NCI-H82 (cell line): ENCODE results near the gene SLC27A4.

Experiments used
- DNase-seq: peaks from one replicate; lab custom pipeline; 2025; lab: John Stamatoyannopoulos, UW

The SLC27A4 gene

DNA sequence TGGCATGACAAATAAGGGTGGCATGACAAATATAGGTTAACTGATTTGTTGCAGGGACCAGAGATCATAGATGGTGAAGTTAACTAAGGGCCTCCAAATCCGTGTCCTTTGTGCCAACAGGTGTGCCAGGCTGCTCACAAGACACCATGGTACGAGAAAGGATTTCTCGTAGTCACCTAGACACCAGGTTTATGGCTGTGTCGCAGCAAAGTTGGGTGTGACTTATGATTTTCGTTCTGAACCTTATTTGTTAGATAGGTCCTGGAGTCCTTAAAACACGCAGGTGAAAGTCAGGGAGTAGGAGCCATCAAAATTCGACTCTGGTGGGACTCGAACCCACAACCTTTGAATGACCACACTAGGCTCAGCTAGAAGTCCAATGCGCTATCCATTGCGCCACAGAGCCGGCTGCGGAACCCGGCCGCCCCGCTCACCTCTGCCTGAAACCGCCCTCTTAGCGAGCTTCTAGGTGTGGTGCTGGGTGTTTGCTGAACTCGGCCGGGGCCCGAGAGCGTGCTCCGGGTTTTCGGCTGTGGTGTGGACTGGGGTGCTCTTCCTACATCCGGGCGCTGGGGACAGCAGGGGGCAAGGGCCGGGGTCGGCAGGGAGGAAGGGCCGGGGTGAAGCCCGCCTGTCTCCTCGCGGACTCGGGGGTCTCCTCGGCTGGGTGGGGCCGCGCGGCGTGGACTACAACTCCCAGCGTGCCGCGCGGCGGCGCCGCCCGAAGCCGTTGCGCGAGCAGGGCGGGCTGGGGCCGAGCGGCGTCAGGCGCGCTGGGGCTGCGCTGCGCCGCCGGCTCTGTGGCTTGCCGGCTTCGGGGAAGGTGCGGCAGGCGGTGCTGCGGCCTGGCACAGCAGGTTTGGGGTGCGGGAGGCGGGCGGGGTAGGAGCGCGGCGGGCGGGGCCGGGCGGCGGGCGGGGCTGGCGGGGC is at the start of gene SLC27A4:
Gene SLC27A4 (plus strand): TSS at position 767 of the 930 bp plus-strand sequence. CDS start 2,606 bp downstream, outside the sequence.
- DNase-seq, result peak; percentile 88

- DNase-seq, result no peak
Observed at GRCh38 chr9:128292009-128292408, 48.3 kb upstream of the SLC27A4 start.

DNA sequence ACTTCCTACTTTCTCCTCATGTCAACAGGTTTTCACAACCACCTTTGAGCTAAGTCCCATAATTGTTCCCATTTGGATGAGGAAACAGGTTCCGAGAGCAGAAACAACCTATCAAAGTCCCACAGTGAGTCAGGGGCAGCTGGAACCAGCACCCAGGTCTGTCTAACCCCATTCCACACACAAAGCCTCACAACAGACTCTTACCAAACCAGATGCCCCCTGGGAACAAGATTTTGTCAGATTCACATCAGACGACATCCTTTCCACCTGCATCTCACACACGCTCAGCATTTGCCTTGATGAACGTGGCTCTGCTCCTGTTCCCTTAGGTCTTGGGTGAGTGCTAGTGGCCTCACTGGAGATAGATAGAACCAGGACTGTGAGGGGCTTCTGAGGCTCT is 47.2 kb upstream of the SLC27A4 start:
- DNase-seq, result no peak

- no peak for DNase-seq
Observed at GRCh38 chr9:128294142-128294541, 46.2 kb upstream of the SLC27A4 start.

DNA sequence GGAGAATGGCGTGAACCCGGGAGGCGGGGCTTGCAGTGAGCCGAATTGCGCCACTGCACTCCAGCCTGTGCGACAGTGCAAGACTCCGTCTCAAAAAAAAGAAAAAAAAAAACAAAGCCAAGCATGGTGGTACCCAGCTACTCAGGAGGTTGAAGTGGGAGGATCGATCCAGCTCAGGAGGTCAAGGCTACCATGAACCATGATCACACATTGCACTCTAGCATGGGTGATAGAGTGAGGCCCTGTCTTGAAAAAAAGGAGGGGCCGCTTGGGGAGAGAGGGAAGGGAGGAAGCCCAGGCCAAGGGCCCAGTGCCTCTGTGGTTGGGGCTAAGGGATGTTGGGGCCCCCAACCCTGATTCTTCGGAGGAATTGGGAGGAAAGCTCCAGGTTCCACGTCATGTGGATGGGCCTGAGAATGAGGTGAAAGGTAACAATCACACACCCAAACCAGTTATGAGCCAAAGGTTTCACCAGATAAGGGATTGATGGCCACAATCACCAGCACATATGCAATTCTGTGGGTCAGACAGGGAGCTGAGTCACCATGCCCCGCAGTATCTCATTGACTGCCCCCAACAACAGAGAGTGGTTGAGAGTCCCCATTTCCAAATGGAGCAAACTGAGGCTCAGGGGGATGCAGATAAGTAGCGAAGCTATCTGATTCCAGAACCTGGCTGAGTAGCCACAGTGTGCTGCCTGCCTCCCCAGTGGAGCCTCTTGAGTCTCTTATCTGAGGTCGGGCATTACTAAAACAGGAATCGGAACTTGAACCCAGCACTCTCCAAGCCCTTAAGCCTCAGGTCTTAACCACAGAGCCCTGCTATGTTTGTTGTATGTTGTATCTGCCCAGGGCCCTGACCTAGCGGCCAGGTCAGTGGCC is 43.7 kb upstream of the SLC27A4 start:
- no peak for DNase-seq

GRCh38 chr9:128297221-128297773 is 43.0 kb upstream of the SLC27A4 start:
- no peak for DNase-seq

GRCh38 chr9:128298535-128299482 is 41.5 kb upstream of the SLC27A4 start:
- DNase-seq, result no peak

GRCh38 chr9:128304136-128304970 is 36.0 kb upstream of the SLC27A4 start:
- no peak for DNase-seq

DNA sequence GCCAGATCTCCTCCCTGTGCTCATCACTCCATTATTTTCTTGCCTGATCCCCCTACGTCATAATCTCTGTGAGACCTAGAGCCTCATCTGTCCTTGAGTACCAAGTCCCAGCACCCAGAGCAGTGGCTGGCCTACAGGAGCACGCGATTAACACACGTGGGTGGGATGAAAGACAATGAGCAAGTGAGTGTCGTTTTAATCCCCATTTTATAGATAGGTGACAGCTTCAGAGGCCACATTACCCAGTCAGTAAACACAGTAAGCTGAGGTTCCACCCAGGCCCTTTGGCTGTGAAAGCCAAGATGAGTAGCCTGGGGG is 35.4 kb upstream of the SLC27A4 start:
- DNase-seq, result peak; percentile 98

GRCh38 chr9:128309551-128309950 is 30.8 kb upstream of the SLC27A4 start:
- DNase-seq, result no peak

DNA sequence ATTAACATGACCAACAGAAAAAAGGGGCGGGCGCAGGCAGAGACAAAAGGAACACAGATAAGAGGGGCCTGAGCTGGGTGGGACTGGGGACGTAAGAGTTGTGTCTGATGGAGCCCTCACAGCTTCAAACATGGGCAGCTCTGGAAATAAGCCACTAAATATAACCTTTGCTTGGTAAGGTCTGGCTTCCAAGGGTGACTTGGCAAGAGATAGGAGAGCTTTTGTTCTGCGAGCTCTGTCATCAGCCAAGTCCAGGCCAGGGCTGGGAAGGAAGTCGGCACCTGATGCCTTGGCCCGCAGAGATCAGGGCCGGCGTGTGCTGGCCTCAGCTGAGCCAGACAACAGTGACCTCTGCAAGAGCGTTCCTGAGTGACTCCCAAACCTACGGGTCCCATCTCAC is 29.9 kb upstream of the SLC27A4 start:
- DNase-seq, result no peak

DNA sequence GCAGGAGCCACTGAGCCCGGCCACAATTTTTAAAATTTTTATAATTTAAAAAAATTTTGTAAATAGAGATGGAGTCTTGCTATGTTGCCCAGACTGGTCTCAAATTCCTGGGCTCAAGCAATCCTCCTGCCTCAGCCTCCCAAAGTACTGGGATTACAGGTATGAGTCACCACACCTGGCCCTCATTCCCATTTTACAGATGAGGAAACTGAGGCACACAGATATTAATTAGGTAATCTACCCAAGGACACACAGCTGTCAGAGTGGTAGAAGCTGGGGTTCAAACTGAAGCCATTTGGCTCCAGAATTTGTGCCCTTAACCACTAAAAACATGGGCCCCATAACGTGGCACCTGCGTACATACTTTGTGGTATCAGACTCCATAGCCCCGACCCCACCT is 25.6 kb upstream of the SLC27A4 start:
- no peak for DNase-seq

- DNase-seq, result no peak
Observed at GRCh38 chr9:128316421-128316820, 23.9 kb upstream of the SLC27A4 start.

- no peak for DNase-seq
Observed at GRCh38 chr9:128317629-128318028, 22.7 kb upstream of the SLC27A4 start.

DNA sequence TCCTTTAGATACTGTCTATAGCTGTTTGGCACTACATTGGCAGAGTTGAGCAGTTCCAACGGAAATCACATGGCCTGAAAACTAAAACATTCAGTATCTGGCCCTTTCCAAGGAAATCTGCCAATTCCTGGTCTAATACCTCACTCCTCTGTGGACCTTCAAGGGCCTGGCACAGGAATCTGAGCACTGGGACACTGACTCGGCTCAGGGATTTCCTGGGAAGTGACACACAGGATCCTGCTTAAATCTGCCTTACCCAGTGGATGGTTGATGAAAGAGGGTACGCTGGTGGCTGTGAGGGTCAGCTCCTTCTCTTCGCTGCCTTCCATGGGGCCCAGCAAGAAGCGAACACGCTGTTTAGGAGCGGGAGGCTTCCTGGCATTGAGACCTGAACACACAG is 19.0 kb upstream of the SLC27A4 start:
- no peak for DNase-seq

GRCh38 chr9:128321879-128322403 is 18.4 kb upstream of the SLC27A4 start:
- DNase-seq, result no peak

- DNase-seq, result peak; percentile 97
Observed at GRCh38 chr9:128322404-128323211, 17.7 kb upstream of the SLC27A4 start, which contains the start of the genes COQ4 and TRUB2. TSS of gene COQ4 (plus strand) at chr9:128322839. CDS start at chr9:128322859, 20 bp downstream. TSS of gene TRUB2 (minus strand) at chr9:128322447. CDS start at chr9:128322408, 39 bp downstream.

DNA sequence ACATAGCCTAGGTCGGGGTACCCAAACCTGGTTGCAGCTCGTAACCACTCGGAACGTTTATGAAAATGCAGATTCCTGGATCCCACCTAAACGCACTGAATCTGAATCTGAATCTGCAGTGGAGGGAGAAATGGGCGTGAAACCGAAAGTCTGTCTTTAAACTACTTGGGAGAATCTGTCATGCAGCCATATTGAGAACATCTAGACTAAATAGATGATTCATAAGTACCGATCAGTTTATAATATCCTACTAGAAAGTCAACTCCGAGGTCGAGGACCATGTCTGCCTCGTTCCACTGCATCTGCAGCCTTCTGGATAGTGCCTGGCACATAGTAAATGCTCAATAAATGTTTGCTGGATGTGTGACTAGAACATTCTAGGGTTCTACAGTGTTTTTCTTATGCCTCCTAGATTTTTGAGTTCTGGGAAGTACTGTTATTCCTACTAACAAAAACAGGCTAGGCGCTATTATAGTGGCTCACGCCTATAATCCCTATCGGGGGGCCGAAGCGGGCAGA is 17.1 kb upstream of the SLC27A4 start:
- DNase-seq, result no peak

DNA sequence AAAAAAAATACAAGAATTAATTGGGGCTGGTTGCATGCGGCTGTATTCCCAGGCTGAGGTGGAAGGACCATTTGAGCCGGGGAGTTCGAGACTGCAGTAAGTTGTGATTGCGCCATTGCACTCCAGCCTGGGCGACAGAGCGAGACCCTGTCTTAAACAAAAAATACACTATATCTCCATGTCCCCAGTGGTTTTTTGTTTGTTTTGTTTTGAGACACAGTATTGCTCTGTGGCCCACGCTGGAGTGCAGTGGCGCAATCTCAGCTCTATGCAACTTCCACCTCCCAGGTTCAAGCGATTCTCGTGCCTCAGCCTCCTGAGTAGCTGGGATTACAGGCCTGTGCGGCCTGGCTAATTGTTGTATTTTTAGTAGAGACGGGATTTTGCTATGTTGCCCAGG is 16.5 kb upstream of the SLC27A4 start:
- no peak for DNase-seq
